HFF-Myc (cell line): ENCODE results near the gene ITGA6.

Experiments
- DNase-seq: peaks from one replicate; pipeline ENCODE4 v3.0.0-alpha.2; 2011; ENCODE audit warnings: low read depth; ENCODE audit errors: extremely low read depth
- H3K4me3 ChIP-seq: replicated peaks from 2 replicates; pipeline ENCODE4 v1.5.1; 2011; ENCODE audit warnings: low read depth, mild to moderate bottlenecking, control low read depth, low read length
- CTCF ChIP-seq: IDR thresholded peaks from 2 replicates; pipeline ENCODE4 v1.5.1; 2012; ENCODE audit warnings: mild to moderate bottlenecking, low read depth, low read length, control low read depth; ENCODE audit errors: missing control alignments

ITGA6 gene

GRCh38 chr2:172484706-172485105 lies 57.3 kb downstream of the ITGA6 start:
- no peak for TF ChIP-seq CTCF
- H3K4me3 ChIP-seq: no peak overlapping the region
- no peak for DNase-seq

- H3K4me3 ChIP-seq: no peak overlapping the region
- no peak for TF ChIP-seq CTCF
- no peak for DNase-seq
Measured at GRCh38 chr2:172488556-172488955, 61.2 kb downstream of the ITGA6 start.

- no peak overlapping the region for H3K4me3 ChIP-seq
- TF ChIP-seq CTCF: no peak
- DNase-seq: no peak
Measured at GRCh38 chr2:172489681-172490080, 62.3 kb downstream of the ITGA6 start.

GRCh38 chr2:172496160-172496608 lies 68.8 kb downstream of the ITGA6 start:
- no peak for TF ChIP-seq CTCF
- DNase-seq: no peak
- no peak overlapping the region for H3K4me3 ChIP-seq

- TF ChIP-seq CTCF: no peak
- no peak overlapping the region for H3K4me3 ChIP-seq
- no peak for DNase-seq
Measured at GRCh38 chr2:172507199-172507598, 79.8 kb downstream of the ITGA6 start.

- no peak overlapping the region for H3K4me3 ChIP-seq
- TF ChIP-seq CTCF: no peak
- no peak for DNase-seq
Measured at GRCh38 chr2:172510088-172510487, 82.7 kb downstream of the ITGA6 start.

- DNase-seq: no peak
- H3K4me3 ChIP-seq: no peak overlapping the region
- no peak for TF ChIP-seq CTCF
Measured at GRCh38 chr2:172510548-172510947, 83.2 kb downstream of the ITGA6 start.
